ENCODE data around the gene PPP3CA.

GRCh38 chr4:101171747-101172146 is 175.6 kb downstream of the PPP3CA start:
- TF ChIP-seq, protein P1, sequence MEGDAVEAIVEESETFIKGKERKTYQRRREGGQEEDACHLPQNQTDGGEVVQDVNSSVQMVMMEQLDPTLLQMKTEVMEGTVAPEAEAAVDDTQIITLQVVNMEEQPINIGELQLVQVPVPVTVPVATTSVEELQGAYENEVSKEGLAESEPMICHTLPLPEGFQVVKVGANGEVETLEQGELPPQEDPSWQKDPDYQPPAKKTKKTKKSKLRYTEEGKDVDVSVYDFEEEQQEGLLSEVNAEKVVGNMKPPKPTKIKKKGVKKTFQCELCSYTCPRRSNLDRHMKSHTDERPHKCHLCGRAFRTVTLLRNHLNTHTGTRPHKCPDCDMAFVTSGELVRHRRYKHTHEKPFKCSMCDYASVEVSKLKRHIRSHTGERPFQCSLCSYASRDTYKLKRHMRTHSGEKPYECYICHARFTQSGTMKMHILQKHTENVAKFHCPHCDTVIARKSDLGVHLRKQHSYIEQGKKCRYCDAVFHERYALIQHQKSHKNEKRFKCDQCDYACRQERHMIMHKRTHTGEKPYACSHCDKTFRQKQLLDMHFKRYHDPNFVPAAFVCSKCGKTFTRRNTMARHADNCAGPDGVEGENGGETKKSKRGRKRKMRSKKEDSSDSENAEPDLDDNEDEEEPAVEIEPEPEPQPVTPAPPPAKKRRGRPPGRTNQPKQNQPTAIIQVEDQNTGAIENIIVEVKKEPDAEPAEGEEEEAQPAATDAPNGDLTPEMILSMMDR (optimal IDR thresholded peaks at IDR 0.05 in 1 of 3, IDR thresholded peaks at IDR 0.05 in 1 of 3, conservative IDR thresholded peaks at IDR 0.05 in 1 of 3; ENCODE audit: extremely low read depth in 1 of 3, insufficient read depth in 2 of 3, low read length in 3 of 3), result no peak
- no peak for TF ChIP-seq EZH2 (IDR thresholded peaks at IDR 0.05; ENCODE audit: low read length)
